H9 (cell line): ENCODE measurements around the gene NEGR1. TPM values are rescaled to one million over a fixed set of nuclear protein-coding genes. Genes with fewer than 3 reads are reported as not detected.
A peak's percentile ranks its signal among the peaks of the same experiment; 100 is the strongest.

Source experiments
- DNase-seq: peaks from one replicate; pipeline ENCODE4 v3.0.0-alpha.2; 2017
- H2AFZ ChIP-seq: one replicate; pipeline ENCODE4 v1.6.1; 2013; ENCODE audit warnings: mild to moderate bottlenecking, low read length, control low read depth, moderate library complexity
- H2AK5ac ChIP-seq: 2 replicates; pipeline ENCODE4 v1.6.1; 2013; ENCODE audit warnings: low read length, control low read depth, mixed read lengths; ENCODE audit not compliant: insufficient read length
- H2BK120ac ChIP-seq: one replicate; pipeline ENCODE4 v1.6.1; 2013; ENCODE audit warnings: low read depth, mild to moderate bottlenecking, low read length, control low read depth, inconsistent platforms; ENCODE audit not compliant: poor library complexity, severe bottlenecking
- H2BK12ac ChIP-seq: 2 replicates; pipeline ENCODE4 v1.6.1; 2013; ENCODE audit warnings: low read length, control low read depth, mixed read lengths, low read depth; ENCODE audit not compliant: insufficient read length
- H2BK15ac ChIP-seq: 2 replicates; pipeline ENCODE4 v1.6.1; 2013; ENCODE audit warnings: low read depth, low read length, control low read depth
- H2BK20ac ChIP-seq: one replicate; pipeline ENCODE4 v1.6.1; 2013; ENCODE audit warnings: low read depth, mild to moderate bottlenecking, low read length, control low read depth, inconsistent platforms; ENCODE audit not compliant: poor library complexity, severe bottlenecking
- H2BK5ac ChIP-seq: 2 replicates; pipeline ENCODE4 v1.6.1; 2013; ENCODE audit warnings: low read length, control low read depth, mixed read lengths; ENCODE audit not compliant: insufficient read length
- H3K14ac ChIP-seq: 2 replicates; pipeline ENCODE4 v1.6.1; 2013; ENCODE audit warnings: low read length, control low read depth; ENCODE audit not compliant: insufficient read depth
- H3K18ac ChIP-seq: 2 replicates; pipeline ENCODE4 v1.6.1; 2013; ENCODE audit warnings: low read depth, mild to moderate bottlenecking, mixed read lengths, low read length, control low read depth; ENCODE audit not compliant: insufficient read length
- H3K23ac ChIP-seq: 2 replicates; pipeline ENCODE4 v1.6.1; 2013; ENCODE audit warnings: low read length, control low read depth, mixed read lengths, low read depth; ENCODE audit not compliant: insufficient read length
- H3K23me2 ChIP-seq: 2 replicates; pipeline ENCODE4 v1.6.1; 2013; ENCODE audit warnings: low read depth, mild to moderate bottlenecking, mixed read lengths, low read length, control low read depth; ENCODE audit not compliant: insufficient read length, poor library complexity, severe bottlenecking
- H3K27ac ChIP-seq: 2 replicates; pipeline ENCODE4 v1.5.1; 2013; ENCODE audit warnings: low read length, control low read depth, mixed read lengths, low read depth; ENCODE audit not compliant: insufficient read length
- H3K27me3 ChIP-seq: 2 replicates; pipeline ENCODE4 v1.6.1; 2013; ENCODE audit warnings: low read length, control low read depth, inconsistent platforms; ENCODE audit not compliant: insufficient read depth
- H3K4ac ChIP-seq: 2 replicates; pipeline ENCODE4 v1.6.1; 2013; ENCODE audit warnings: low read depth, mild to moderate bottlenecking, control low read depth, inconsistent platforms, low read length, moderate library complexity
- H3K4me1 ChIP-seq: 2 replicates; pipeline ENCODE4 v1.6.1; 2013; ENCODE audit warnings: low read length, control low read depth, inconsistent platforms; ENCODE audit not compliant: insufficient read depth
- H3K4me2 ChIP-seq: 2 replicates; pipeline ENCODE4 v1.6.1; 2013; ENCODE audit warnings: low read length, control low read depth, mixed read lengths; ENCODE audit not compliant: insufficient read length, insufficient read depth
- H3K56ac ChIP-seq: 2 replicates; pipeline ENCODE4 v1.6.1; 2013; ENCODE audit warnings: low read depth, mild to moderate bottlenecking, mixed read lengths, low read length, control low read depth; ENCODE audit not compliant: insufficient read length
- H3K79me1 ChIP-seq: 2 replicates; pipeline ENCODE4 v1.6.1; 2013; ENCODE audit warnings: low read depth, mild to moderate bottlenecking, moderate library complexity, low read length, control low read depth, inconsistent platforms; ENCODE audit not compliant: insufficient read depth, poor library complexity, severe bottlenecking
- H3K79me2 ChIP-seq: 2 replicates; pipeline ENCODE4 v1.6.1; 2013; ENCODE audit warnings: low read length, control low read depth, inconsistent platforms; ENCODE audit not compliant: insufficient read depth
- H3K9ac ChIP-seq: 2 replicates; pipeline ENCODE4 v1.6.1; 2013; ENCODE audit warnings: low read length, control low read depth, mixed read lengths; ENCODE audit not compliant: insufficient read length; ENCODE audit errors: extremely low read depth
- H3K9me3 ChIP-seq: one replicate; pipeline ENCODE4 v1.6.1; 2013; ENCODE audit warnings: low read depth, low read length, inconsistent platforms; ENCODE audit not compliant: control insufficient read depth
- H3T11ph ChIP-seq: one replicate; pipeline ENCODE4 v1.6.1; 2013; ENCODE audit warnings: mild to moderate bottlenecking, low read length, control low read depth, inconsistent platforms
- H4K20me1 ChIP-seq: one replicate; pipeline ENCODE4 v1.6.1; 2013; ENCODE audit not compliant: control insufficient read depth, insufficient read length, insufficient read depth
- H4K5ac ChIP-seq: 2 replicates; pipeline ENCODE4 v1.6.1; 2013; ENCODE audit warnings: low read depth, mild to moderate bottlenecking, mixed read lengths, low read length, control low read depth; ENCODE audit not compliant: insufficient read length
- H4K8ac ChIP-seq: replicated peaks from 2 replicates; pipeline ENCODE4 v1.6.1; 2013; ENCODE audit warnings: low read length, control low read depth, mixed read lengths, low read depth; ENCODE audit not compliant: insufficient read length
- H4K91ac ChIP-seq: 2 replicates; pipeline ENCODE4 v1.6.1; 2013; ENCODE audit warnings: low read depth, mild to moderate bottlenecking, moderate library complexity, mixed read lengths, low read length, control low read depth; ENCODE audit not compliant: insufficient read length
- H3K27ac Mint-ChIP-seq, 3 experiments: 2 replicates in 2 of 3; 3 replicates in 1 of 3; pipeline ENCODE4 v1.8.0; 2020 to 2021; ENCODE audit warnings: mixed read lengths in 3 of 3, mild to moderate bottlenecking in 1 of 3, moderate library complexity in 1 of 3
- H3K27me3 Mint-ChIP-seq: 2 replicates; pipeline ENCODE4 v1.8.0; 2021; ENCODE audit warnings: low read depth, mild to moderate bottlenecking, moderate library complexity, mixed read lengths
- H3K36me3 Mint-ChIP-seq, 3 experiments: 2 replicates in 2 of 3; 3 replicates in 1 of 3; pipeline ENCODE4 v1.8.0; 2020 to 2021; ENCODE audit warnings: low read depth in 3 of 3, mixed read lengths in 3 of 3; ENCODE audit not compliant: insufficient read depth in 1 of 3
- H3K4me1 Mint-ChIP-seq, 2 experiments: 2 replicates each; pipeline ENCODE4 v1.8.0; 2020; ENCODE audit warnings: mixed read lengths in 2 of 2
- H3K4me3 Mint-ChIP-seq, 2 experiments: 2 replicates in 1 of 2; 3 replicates in 1 of 2; pipeline ENCODE4 v1.8.0; 2020 to 2021; ENCODE audit warnings: mild to moderate bottlenecking in 2 of 2, mixed read lengths in 2 of 2, moderate library complexity in 1 of 2
- H3K9me3 Mint-ChIP-seq, 2 experiments: 2 replicates in 1 of 2; 3 replicates in 1 of 2; pipeline ENCODE4 v1.8.0; 2020; ENCODE audit warnings: mild to moderate bottlenecking in 2 of 2, mixed read lengths in 2 of 2, moderate library complexity in 1 of 2
- WGBS: extraction: QIAGEN DNeasy Blood & Tissue Kit; methylation state at CpG from one replicate; pipeline ENCODE4 v1.1.7; 2013; ENCODE audit warnings: missing lambda C conversion rate, low lambda C conversion rate, mixed read lengths; ENCODE audit not compliant: insufficient read length; ENCODE audit errors: extremely low coverage; 5-methylcytosine and 5-hydroxymethylcytosine counted together
- total RNA-seq: library from RNA; stranded (reverse); gene quantifications from 2 replicates; pipeline ENCODE4 v1.2.1, GENCODE V29; 2021
- TF ChIP-seq, protein P1 (sequence below): fragments of 200-600 bp; sonication (generic); conservative IDR thresholded peaks from 3 replicates; pipeline ENCODE4 v1.8.0; 2021; ENCODE audit warnings: antibody characterized with exemption, mild to moderate bottlenecking

The NEGR1 gene
- total RNA-seq, 1 experiment from 2014 or later = 0.13 TPM

DNA sequence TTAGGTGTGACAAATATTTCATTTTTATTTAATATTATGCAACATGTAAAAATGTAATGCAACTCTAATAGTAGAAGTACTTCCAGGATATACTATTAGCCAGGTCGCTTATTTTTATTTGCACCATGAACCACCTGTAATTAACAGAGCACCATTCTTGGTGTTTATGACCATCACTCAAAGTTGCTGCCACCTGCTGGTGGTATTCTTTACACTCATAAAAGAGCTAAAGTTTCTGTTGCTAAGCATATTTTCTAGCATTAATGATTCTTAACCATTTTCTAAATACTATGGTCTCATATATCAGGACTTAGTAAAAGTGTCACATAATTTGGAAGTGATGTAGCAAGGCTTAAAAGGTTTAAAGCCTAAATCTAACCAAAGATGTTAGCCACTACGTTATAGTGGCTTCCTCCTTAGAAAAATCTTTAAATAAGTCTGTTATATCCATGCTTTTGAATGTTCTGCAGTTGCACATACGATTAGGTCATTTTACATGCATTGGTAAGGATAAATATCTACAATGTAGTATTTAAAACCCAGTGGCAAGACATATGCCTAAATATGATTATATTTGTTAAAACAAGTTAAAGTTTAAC is 244.5 kb downstream of the NEGR1 start:
- Histone ChIP-seq H3K27me3 (no peaks in the 10 kb centered on the region), H3K18ac (no peak overlapping the region), H4K8ac (no peak overlapping the region), H3K27ac (no peak overlapping the region), H3K4me2 (no peak overlapping the region), H3K23ac (no peak overlapping the region), H2BK120ac (no peak overlapping the region), H3T11ph (no peak overlapping the region), H3K23me2 (no peaks in the 10 kb centered on the region), H3K56ac (no peak overlapping the region), H2BK5ac (no peak overlapping the region), H3K9me3 (no peaks in the 10 kb centered on the region), H2AK5ac (no peak overlapping the region), H3K4me1 (no peaks in the 10 kb centered on the region), H3K14ac (no peak overlapping the region), H3K4ac (no peak overlapping the region), H2BK15ac (no peak overlapping the region), H2AFZ (no peak overlapping the region), H2BK12ac (no peak overlapping the region), H3K79me2 (no peaks in the 10 kb centered on the region), H4K91ac (no peak overlapping the region), H2BK20ac (no peak overlapping the region), H4K5ac (no peak overlapping the region), H3K9ac (no peak overlapping the region), H3K79me1 (no peaks in the 10 kb centered on the region), H4K20me1 (no peaks in the 10 kb centered on the region)
- TF ChIP-seq, protein P1, sequence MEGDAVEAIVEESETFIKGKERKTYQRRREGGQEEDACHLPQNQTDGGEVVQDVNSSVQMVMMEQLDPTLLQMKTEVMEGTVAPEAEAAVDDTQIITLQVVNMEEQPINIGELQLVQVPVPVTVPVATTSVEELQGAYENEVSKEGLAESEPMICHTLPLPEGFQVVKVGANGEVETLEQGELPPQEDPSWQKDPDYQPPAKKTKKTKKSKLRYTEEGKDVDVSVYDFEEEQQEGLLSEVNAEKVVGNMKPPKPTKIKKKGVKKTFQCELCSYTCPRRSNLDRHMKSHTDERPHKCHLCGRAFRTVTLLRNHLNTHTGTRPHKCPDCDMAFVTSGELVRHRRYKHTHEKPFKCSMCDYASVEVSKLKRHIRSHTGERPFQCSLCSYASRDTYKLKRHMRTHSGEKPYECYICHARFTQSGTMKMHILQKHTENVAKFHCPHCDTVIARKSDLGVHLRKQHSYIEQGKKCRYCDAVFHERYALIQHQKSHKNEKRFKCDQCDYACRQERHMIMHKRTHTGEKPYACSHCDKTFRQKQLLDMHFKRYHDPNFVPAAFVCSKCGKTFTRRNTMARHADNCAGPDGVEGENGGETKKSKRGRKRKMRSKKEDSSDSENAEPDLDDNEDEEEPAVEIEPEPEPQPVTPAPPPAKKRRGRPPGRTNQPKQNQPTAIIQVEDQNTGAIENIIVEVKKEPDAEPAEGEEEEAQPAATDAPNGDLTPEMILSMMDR = peak; percentile 80
- Mint-ChIP-seq H3K4me1 (peaks cover 19 to 21% of the 10 kb centered on the region in 2 experiments), H3K4me3 (no peak overlapping the region), H3K9me3 (no peaks in the 10 kb centered on the region), H3K36me3 (no peaks in the 10 kb centered on the region), H3K27ac (no peak overlapping the region), H3K27me3 (no peaks in the 10 kb centered on the region; the same call in 1 of the 2 replicates)
- DNase-seq = no peak
- no CpG with 5 or more reads among the region's 3 CpGs for WGBS
